Measurements from ENCODE around the gene CCL11.

Gene CCL11

DNA sequence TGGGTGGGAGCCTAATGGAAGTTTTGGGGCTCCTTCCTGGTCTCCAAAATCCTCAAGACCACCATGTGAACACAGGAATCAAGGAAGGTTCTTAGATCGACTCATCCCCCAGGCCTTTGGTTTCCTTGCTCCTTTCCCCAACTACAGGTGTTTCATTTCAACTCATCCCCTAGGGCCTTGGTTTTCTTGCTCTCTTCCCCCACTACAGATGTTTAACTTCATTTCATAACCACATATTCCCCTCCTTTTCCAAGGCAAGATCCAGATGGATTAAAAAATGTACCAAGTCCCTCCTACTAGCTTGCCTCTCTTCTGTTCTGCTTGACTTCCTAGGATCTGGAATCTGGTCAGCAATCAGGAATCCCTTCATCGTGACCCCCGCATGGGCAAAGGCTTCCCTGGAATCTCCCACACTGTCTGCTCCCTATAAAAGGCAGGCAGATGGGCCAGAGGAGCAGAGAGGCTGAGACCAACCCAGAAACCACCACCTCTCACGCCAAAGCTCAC is at the start of gene CCL11:
Gene CCL11 (plus strand): TSS at position 457 of the 507 bp plus-strand sequence. CDS start 67 bp downstream, outside the sequence.
- no peak for DNase-seq (ENCODE audit: low spot score)

DNA sequence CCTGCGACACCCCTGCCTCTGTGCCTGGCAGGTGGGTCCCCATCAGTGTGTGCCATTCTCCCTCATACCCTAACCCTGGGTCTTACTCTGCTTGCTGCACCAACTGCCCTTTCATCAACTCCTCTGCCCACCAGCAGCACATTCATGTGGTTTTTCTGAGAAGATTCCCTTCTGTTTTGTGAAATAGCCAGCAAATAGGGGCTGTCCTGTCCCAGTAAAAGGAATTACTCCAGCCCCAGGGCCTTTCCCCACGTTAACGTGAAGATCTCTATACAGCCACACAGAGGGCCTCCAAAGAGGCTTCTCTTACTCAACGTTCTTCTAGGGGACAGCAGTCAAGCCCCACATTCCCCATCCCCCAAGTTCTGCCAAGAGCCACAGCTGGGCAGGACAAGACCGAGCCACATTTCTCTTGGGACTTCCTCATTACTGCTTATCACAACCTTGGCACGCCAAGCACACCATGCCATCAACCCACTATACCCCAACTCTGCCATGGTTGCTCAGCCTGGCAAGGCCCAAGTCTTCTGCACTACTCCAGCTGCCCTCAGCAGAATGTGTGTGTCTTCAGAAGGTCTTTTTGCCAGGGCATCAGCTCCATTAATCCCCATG is 49.2 kb upstream of the CCL11 start:
- DNase-seq (ENCODE audit: low spot score): no peak

DNA sequence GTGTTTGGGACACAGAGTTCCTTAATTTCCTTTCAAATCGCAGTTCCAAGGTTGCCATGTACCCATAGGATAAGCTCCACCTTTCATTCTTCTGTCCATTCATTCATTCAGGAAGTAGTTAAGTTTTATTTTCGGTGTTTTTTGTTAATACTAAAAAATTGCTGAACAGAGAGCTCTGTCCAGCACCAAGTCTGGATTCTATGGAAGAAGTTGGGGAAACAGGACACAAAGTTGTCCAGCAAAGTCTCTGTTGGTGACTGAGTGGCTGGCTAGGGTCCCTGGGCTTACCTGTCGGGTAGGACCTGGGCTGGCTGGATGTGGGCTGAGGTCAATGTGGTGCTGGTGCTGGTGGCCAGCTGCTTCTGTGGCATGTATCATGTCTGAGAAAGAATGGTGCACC is 48.1 kb upstream of the CCL11 start:
- no peak for DNase-seq (ENCODE audit: low spot score)

DNA sequence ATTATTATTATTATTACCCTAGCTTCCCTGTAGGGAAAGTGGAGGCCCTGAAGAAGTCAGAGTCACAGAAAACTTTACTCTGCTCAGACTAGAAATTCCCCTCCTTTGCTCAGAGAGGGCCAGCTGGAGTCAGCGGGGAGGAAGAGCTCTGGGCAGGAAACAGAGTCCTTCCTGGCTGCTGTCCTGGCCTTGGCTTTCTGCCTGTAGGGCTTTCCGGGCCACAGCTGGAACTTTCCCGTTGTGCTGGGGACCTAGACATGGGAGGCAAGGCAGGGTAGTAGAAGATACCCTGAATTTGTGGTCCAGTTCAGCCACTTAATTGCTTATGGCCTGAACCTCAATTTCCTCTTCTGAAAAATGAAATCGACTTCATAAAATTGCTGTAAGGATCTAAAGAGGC is 44.5 kb upstream of the CCL11 start:
- DNase-seq (ENCODE audit: low spot score): peak; percentile 51

DNA sequence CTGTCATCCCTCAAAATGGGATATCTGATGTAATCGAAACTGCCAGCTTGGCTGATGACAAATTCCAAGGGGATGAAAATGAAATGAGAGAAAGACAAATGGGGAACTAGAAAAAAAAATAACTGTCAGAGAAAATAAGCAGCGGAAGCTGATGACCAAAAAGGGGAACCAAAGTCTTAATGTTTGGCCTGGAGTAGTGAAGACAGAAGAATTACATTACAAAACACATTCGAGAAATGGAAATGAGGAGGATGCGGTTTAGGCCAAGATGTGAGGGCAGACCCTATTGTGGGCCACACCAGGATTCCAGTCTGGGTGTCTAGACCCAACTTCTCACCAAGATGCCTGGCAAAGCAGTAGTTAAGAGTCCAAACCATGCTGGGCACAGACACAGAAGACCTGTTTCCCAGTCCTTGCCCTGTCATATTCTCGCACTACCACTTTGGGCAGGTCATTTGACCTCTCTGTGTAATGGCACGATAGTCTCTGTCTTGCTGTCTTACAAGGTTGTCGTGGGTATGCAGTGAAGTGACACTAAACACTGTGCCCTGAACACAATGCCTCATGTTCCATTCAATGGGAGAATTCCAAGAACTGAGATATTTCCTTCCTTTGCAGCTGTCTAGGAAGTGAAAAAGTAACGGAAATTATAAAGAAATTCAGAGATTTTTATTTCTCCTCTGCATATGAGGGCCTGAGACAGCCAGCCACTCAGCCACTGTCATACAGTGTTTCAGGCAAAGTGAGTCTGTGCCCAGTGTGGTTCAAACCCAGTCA is 42.8 kb upstream of the CCL11 start:
- no peak for DNase-seq (ENCODE audit: low spot score)

DNA sequence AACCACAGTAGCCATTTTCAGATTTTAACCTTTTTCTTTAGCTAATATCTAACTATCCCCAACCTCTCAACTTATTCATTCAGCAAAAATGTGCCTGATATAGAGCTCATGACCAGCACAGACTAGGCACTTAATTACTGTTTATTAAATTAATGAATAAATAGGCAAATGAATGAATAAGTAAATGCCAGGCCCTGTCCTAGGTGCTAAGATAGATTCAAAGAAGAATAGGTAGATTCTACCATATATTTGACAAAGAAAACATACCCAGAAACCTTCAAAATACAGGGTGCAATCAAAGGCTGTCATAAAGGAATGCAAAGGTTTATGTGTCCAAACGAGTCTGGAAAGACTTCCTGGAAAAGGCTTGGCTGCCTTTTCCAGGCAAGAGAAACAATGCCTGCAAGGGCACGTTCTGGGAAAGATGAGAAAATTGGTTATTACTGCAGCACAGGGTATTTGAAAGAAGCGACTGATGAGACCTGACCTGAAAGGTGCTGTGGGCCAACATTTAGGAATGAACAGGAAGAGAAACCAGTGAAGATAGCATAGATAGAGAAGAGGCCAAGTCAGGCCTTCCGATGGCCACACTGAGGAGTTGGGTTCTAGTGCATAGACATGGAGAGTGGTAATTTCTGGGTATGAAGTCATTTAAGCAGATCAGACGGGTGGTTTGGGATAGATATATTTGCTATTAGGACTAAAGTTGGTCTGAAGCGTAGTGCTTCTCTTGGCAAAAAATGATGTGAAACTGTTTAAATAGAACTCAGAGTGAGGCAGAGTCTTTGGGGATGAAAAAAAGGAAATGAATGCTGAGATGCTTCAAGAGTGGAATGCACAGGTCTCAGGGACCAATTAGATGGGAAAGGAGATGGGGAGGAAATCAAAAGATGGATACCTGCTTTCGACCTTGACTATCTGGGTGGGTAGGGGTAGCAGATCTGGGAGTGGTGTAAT is 41.9 kb upstream of the CCL11 start:
- no peak for DNase-seq (ENCODE audit: low spot score)

DNA sequence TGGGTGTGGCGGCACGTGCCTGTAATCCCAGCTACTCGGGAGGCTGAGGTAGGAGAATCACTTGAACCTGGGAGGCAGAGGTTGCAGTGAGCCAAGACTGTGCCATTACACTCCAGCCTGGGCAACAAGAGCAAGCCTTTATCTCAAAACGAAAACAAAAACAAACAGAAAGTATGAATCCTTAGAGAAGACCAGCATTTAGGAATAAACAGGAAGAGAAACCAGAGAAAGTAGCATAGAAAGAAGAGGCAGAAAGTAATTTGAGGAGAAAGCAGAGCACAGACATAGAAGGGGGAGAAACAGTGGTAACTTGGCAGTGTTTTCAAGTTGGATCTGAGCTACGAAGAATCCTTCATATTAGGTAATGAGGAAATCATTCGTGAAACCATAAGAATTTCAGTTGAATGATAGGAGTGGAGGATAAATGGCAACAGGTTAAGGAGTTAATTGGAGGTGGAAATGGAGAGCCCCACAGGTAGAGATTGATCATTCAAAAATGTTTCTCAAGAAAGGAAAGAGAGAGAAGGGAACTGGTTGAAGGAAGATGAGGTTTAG is 40.1 kb upstream of the CCL11 start:
- DNase-seq (ENCODE audit: low spot score): no peak

DNA sequence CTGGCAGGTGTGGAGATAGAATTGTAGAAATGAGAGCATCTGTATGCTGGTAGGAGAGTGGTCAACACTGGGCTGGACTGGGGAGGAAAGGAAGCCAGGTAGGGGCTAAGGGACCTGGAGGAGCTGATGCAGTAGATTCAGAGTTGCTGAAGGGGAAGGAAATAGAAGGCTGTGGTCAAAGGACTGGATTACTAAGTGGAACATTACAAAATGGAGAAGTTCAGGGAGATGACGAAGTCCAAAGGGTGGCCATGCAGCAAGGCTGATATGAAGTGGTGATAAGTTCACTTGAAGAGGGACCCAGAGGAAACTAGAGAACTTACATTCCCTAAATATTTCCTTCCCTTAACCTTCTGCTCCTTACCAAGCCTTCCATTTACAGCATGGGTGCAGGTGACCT is 39.1 kb upstream of the CCL11 start:
- DNase-seq (ENCODE audit: low spot score): peak; percentile 46

DNA sequence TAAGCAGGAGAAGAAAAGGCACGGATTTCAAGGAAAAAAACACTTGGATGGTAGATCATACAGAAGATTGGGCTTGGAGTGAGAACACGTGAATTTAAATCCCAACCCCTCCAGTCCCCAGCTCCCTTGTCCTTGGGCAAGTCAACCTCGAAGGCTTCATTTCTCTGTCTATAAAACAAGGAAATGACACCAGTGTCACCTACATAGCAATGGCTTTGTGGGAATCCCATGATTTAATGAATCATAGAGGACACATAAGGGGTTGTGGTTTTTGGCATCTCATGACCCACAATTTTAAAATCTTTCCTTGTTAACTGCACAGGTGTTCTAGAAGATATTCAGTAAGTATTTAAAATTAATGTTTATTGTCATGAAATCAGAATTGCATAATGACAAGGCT is 38.7 kb upstream of the CCL11 start:
- DNase-seq (ENCODE audit: low spot score): no peak

DNA sequence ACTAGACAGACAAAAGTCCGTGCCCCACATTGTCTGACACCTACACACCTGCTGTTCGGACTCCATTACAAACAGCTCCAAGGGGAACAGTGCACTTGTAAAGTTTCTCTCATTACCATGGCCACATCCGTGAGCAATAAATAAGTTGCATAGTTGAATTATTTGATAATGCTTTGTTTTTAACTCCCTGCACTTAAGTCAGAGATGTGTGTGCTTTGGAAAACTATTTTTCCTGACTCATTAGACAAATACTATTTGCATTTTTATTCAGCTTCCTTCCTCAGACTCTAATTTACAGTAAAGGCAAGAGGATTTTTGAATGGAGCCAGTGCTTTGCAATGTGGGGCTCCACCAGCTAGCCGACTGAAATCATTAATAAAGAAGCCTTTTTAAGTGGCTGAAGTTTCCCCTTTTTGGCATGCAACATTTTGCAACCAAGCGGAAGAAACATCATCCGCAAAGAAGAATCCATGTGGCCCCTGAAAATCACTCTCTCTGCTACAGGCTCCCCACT is 37.0 kb upstream of the CCL11 start:
- no peak for DNase-seq (ENCODE audit: low spot score)

DNA sequence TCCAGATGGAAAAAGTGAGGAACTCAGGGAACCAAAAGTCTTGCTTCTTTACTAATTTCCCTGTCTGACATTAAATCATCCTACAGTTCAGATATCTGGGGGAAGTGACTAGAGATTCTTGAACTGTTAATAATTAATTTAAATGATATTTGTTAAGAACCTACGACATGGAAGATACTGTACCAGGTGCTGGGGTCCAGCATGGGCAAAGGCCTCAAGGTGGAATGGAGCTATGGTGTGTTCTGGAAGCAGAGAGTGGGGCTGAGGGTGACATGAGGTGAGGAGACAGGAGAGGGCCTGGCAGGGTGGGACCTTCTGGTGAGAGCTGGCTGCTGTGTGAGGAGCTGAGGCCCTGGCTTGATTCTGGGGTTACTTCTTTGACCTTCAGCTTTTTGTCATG is 36.5 kb upstream of the CCL11 start:
- DNase-seq (ENCODE audit: low spot score): no peak

DNA sequence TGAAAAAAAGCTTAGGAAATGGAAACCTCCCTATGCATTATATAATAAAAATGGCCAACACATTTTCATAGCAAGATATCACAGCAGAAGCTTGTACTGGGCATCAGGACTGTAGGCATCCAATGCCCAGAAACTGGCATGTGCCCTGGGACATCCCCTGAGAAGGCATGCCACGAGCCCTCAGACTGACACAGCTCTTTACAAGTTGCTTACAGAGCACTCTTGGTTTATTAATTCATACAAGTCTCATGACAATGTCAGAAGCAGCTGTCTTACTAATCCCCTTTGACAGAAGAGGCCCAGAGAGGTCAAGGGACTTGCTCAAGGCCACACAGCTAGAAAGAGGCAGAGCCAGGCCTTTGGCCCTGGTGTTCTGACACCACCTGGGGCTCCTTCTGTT is 36.1 kb upstream of the CCL11 start:
- no peak for DNase-seq (ENCODE audit: low spot score)

DNA sequence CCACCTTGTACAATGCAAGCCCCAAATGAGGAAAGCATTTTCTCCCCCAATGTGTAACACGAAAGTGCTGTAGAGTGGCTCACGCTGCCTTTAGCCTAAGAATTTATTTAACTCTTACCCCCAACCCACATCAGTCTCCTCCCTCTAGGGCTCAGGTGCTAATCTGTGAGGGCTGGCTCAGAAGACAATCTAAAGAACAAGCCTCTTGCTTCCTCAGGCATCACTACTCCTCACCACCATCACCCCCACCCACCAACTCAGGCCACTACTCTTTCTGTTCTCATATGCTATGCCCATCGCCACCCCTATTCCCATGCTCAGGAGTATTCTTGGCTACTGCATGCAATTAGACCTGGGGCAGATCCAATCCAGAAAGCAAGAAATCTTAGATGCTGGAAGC is 34.4 kb upstream of the CCL11 start:
- no peak for DNase-seq (ENCODE audit: low spot score)

DNA sequence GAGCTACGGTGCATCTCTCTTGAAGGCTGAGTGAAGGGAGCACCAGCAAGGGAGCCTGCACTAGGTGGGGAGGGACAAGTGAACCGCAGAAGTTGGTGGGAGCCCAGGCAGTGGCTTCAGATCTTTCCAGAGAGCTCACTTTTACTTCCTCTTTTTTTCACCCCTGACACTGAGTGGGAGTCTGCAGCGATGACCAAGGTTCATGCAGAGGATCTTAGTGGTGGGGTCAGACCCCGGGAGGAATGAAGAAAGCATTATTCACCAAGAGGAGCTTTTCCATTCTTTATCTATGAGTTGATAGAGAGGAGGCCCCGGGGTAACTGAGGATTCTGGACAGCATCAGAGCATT is 33.5 kb upstream of the CCL11 start:
- no peak for DNase-seq (ENCODE audit: low spot score)

DNA sequence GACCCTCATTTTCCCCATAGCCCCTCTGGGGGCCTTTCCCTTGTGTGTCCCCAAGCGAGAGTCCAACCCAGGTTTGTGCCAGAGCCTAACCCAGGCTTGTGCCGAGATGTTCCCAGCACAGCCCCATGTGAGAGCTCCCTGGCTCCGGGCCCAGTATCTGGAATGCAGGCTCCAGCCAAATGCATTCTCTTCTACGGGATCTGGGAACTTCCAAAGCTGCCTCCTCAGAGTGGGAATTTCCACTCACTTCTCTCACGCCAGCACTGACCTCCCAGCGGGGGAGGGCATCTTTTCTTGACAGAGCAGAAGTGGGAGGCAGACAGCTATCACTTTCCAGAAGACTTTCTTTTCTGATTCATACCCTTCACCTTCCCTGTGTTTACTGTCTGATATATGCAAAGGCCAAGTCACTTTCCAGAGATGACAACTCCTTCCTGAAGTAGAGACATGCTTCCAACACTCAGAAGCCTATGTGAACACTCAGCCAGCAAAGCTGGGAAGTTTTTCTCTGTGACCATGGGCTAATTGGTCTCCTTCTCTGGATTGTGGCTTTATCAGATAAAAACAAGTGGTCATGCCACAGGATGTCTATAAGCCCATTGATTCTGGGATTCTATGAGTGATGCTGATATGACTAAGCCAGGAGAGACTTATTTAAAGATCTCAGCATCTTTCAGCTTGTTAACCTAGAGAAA is 33.0 kb upstream of the CCL11 start:
- DNase-seq (ENCODE audit: low spot score): peak; percentile 66

DNA sequence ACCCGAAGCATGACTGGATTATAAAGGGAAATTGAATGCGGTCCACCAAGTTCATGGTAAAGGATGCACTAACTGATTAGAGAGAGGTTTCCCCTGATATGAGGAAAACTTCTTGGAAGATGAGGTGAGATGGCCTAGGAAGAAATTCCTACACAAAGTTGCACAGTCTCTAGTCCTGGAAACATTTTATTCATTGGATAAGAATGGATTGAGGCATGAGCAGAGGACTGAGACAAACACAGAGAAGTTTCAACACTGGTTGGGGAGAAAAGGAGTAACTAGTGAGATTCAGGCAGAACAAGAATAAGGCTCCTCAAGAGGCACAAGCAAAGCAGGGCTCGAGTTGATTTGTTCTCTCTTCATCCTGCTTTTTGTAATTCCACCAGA is 32.4 kb upstream of the CCL11 start:
- DNase-seq (ENCODE audit: low spot score): no peak

DNA sequence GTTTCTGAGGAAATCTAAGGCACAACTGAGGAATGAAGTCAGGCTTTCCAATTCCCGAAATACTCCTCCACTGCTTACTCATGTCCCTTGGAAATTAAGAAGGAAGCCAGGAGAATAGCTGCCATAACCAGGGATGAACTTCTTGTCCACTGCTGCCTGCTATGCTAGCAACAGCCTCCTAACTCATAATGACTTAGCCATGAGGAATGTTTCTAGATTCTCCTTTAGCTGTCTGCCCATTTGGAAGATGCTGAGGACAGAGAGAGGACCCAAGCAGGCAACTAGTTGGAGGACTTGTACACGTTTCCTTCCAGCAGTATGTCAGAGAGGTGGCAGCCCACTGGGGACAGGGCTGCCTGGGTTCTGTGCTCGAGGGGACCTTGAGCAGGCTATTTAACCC is 31.4 kb upstream of the CCL11 start:
- DNase-seq (ENCODE audit: low spot score): no peak

DNA sequence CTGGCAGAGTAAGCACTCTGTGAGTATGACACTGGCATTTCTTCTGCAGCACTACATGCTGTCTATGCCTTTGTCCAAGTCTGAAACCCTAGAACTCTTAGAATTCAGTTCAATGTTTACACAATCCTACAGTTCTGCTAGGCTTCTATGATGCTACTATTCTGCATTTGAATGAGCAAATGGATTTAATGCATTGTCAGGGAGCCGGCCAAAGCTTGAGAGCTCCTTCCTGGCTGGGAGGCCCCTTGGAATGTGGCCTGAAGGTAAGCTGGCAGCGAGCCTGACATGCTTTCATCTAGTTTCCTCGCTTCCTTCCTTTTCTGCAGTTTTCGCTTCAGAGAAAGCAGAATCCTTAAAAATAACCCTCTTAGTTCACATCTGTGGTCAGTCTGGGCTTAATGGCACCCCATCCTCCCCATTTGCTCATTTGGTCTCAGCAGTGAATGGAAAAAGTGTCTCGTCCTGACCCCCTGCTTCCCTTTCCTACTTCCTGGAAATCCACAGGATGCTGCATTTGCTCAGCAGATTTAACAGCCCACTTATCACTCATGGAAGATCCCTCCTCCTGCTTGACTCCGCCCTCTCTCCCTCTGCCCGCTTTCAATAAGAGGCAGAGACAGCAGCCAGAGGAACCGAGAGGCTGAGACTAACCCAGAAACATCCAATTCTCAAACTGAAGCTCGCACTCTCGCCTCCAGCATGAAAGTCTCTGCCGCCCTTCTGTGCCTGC is 30.7 kb upstream of the CCL11 start, which contains the start of gene CCL2:
Gene CCL2 (plus strand): TSS at position 635 of the 730 bp plus-strand sequence. CDS start 65 bp downstream, at position 700.
- peak; percentile 54 for DNase-seq (ENCODE audit: low spot score)

DNA sequence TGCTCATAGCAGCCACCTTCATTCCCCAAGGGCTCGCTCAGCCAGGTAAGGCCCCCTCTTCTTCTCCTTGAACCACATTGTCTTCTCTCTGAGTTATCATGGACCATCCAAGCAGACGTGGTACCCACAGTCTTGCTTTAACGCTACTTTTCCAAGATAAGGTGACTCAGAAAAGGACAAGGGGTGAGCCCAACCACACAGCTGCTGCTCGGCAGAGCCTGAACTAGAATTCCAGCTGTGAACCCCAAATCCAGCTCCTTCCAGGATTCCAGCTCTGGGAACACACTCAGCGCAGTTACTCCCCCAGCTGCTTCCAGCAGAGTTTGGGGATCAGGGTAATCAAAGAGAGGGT is 30.2 kb upstream of the CCL11 start:
- no peak for DNase-seq (ENCODE audit: low spot score)

DNA sequence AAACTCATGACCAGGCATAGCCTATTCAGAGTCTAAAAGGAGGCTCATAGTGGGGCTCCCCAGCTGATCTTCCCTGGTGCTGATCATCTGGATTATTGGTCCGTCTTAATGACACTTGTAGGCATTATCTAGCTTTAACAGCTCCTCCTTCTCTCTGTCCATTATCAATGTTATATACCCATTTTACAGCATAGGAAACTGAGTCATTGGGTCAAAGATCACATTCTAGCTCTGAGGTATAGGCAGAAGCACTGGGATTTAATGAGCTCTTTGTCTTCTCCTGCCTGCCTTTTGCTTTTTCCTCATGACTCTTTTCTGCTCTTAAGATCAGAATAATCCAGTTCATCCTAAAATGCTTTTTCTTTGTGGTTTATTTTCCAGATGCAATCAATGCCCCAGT is 29.7 kb upstream of the CCL11 start:
- DNase-seq (ENCODE audit: low spot score): no peak
